Measurements from ENCODE around the gene CFP.

CFP gene

GRCh38 chrX:47619486-47620302, 10.0 kb downstream of the CFP start, which contains the start of gene SYN1:
TSS of gene SYN1 (minus strand) at chrX:47619857. CDS start at chrX:47619728, 129 bp downstream.
- peak within 1 kb of the TSS; percentile 51 for H3K4me3 ChIP-seq (ENCODE audit: low read depth, low read length)
- ChIA-PET CTCF (no interaction called here), POLR2A (no interaction called here)
- DNase-seq (ENCODE audit: low read depth, low spot score) = no peak
- TF ChIP-seq CTCF (IDR thresholded peaks at IDR 0.05; ENCODE audit: insufficient read depth, low read length, missing control alignments) = peak; percentile 6

DNA sequence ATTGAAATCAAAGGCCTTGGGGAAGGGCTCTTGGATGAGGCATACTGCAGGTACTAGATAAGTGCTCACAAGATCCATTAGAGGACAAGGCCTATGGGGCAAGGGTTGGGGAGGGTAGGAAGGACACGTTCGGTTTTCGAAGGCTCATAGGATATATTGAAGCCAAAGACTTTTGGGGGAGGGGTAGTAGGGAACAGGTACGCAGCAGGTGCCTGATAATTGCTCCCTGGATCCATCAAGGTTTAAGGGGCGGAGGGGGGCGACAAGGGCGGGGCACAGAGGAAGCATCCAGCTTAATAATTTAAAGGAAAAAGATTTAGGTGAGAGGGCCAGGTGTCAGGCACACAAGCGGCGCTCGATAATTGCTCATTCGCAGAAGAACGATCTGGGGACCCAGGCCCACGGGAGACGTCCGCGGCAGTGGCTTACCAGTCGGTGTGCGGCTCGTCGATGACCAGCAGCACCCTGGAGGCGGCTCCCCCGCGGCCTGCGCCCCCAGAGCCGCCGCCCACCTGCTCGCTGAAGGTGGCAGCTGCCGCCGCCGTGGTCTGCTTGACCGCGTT, 10.7 kb downstream of the CFP start:
- POLR2A ChIA-PET = no interaction called here
- CTCF ChIA-PET = interaction anchor here (0.6 kb wide), 1 partner anchor 21 kb away, joined by 3 read pairs; no protein-coding TSS in a partner anchor
- H3K4me3 ChIP-seq (ENCODE audit: low read depth, low read length) = no peak overlapping the region
- TF ChIP-seq CTCF (IDR thresholded peaks at IDR 0.05; ENCODE audit: insufficient read depth, low read length, missing control alignments) = no peak
- no peak for DNase-seq (ENCODE audit: low read depth, low spot score)

DNA sequence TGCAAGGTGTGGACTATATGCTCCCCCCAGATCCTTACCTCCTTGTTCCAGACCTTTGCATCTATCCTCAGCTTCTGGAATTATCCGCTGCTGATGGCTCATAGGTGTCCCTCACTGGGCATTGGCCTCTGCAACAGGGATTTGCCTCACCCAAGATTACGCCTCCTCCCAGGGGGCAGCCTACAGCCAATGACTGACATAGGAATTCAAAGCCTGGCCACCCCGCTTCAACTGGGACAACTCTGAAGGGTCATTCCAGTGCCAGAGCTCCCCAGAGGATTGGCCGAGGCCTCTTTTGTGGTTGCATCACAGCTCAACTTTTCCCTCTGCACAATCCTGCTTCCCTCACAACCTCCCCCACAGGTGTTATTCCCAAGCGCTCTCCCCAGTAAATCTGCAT, 15.1 kb downstream of the CFP start:
- no peak overlapping the region for H3K4me3 ChIP-seq (ENCODE audit: low read depth, low read length)
- no peak for TF ChIP-seq CTCF (IDR thresholded peaks at IDR 0.05; ENCODE audit: insufficient read depth, low read length, missing control alignments)
- ChIA-PET POLR2A (no interaction called here), CTCF (no interaction called here)
- DNase-seq (ENCODE audit: low read depth, low spot score) = no peak

GRCh38 chrX:47613082-47613481, 16.6 kb downstream of the CFP start:
- POLR2A ChIA-PET = no interaction called here
- DNase-seq (ENCODE audit: low read depth, low spot score) = no peak
- TF ChIP-seq CTCF (IDR thresholded peaks at IDR 0.05; ENCODE audit: insufficient read depth, low read length, missing control alignments) = no peak
- CTCF ChIA-PET = interaction anchor here (1.3 kb wide), 1 partner anchor 72 kb away, joined by 3 read pairs; no protein-coding TSS in a partner anchor
- no peak overlapping the region for H3K4me3 ChIP-seq (ENCODE audit: low read depth, low read length)

DNA sequence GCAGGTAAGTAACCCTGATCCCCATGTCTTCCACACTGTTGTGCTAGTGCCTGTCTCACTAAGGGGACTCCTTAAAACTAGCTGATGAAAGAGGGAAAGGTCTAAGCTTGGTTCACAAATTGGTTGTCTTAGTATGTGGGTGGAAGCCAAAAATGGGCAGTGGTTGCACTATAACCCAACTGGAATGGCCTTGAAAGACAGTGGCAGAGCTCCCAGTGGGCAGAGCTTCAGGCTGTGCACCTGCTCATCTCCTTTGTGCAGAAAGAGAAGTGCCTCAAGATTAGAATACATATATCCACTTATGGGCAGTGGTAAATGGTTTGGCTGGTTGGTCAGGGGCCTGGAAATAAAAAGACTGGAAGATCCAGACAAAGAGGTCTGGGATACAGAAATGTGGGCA, 17.3 kb downstream of the CFP start:
- DNase-seq (ENCODE audit: low read depth, low spot score) = no peak
- POLR2A ChIA-PET = no interaction called here
- no peak for TF ChIP-seq CTCF (IDR thresholded peaks at IDR 0.05; ENCODE audit: insufficient read depth, low read length, missing control alignments)
- CTCF ChIA-PET = no interaction called here
- no peak overlapping the region for H3K4me3 ChIP-seq (ENCODE audit: low read depth, low read length)

- ChIA-PET CTCF (no interaction called here), POLR2A (no interaction called here)
- DNase-seq (ENCODE audit: low read depth, low spot score) = no peak
- no peak for TF ChIP-seq CTCF (IDR thresholded peaks at IDR 0.05; ENCODE audit: insufficient read depth, low read length, missing control alignments)
- H3K4me3 ChIP-seq (ENCODE audit: low read depth, low read length) = no peak overlapping the region
Observed at GRCh38 chrX:47611926-47612325, 17.8 kb downstream of the CFP start.

Measured in AG04449 (cell line).